IMR-90 (cell line): ENCODE results near the gene SOX1. TPM values are rescaled to one million over a fixed set of nuclear protein-coding genes. Genes with fewer than 3 reads are reported as not detected.

ENCODE experiments used
- ATAC-seq: fragments of 200-7000 bp; cut with Tn5 transposase; 2 replicates; pipeline ENCODE4 v1.9.1; 2020; ENCODE audit warnings: low read depth, mild to moderate bottlenecking, moderate library complexity
- BruUV-seq: library from RNA; stranded (reverse); fragments of 400-500 nt; replicated peaks from 2 replicates; lab custom pipeline; 2021; lab: Mats Ljungman, UMichigan
- CTCF ChIA-PET: fragments of 300-600 bp; formaldehyde crosslinking; extraction: SDS; loops from one replicate; lab custom pipeline; 2021; ENCODE audit warnings: antibody characterized with exemption; lab: Yijun Ruan, JAX
- POLR2A ChIA-PET: fragments of 300-600 bp; sonication (Branson Sonifier 250); formaldehyde crosslinking; loops from one replicate; lab custom pipeline; 2022; ENCODE audit warnings: antibody characterized with exemption; ENCODE audit not compliant: unreplicated experiment; lab: Charles Lee
- DNase-seq: peaks from one replicate; pipeline ENCODE4 v3.0.0; 2013
- H2AFZ ChIP-seq: replicated peaks from 2 replicates; pipeline ENCODE3; 2013; ENCODE audit warnings: low read length, mild to moderate bottlenecking; ENCODE audit not compliant: poor library complexity
- H2AK5ac ChIP-seq: 2 replicates; pipeline ENCODE4 v1.6.1; 2013; ENCODE audit warnings: low read depth, low read length, inconsistent platforms
- H2AK9ac ChIP-seq: replicated peaks from 2 replicates; pipeline ENCODE3; 2013; ENCODE audit warnings: mild to moderate bottlenecking, low read depth, low read length, moderate library complexity; ENCODE audit not compliant: poor library complexity
- H2BK120ac ChIP-seq: 2 replicates; pipeline ENCODE4 v1.6.1; 2013; ENCODE audit warnings: low read depth, low read length, inconsistent platforms
- H2BK15ac ChIP-seq: 3 replicates; pipeline ENCODE4 v1.6.1; 2013; ENCODE audit warnings: low read depth, low read length, inconsistent platforms
- H2BK20ac ChIP-seq: 2 replicates; pipeline ENCODE4 v1.6.1; 2013; ENCODE audit warnings: low read depth, mild to moderate bottlenecking, inconsistent platforms, low read length, moderate library complexity
- H2BK5ac ChIP-seq: 2 replicates; pipeline ENCODE4 v1.6.1; 2013; ENCODE audit warnings: mild to moderate bottlenecking, low read depth, low read length, inconsistent platforms; ENCODE audit not compliant: poor library complexity, severe bottlenecking
- H3K14ac ChIP-seq: replicated peaks from 2 replicates; pipeline ENCODE4 v1.6.1; 2013; ENCODE audit warnings: low read depth, low read length, inconsistent platforms
- H3K18ac ChIP-seq: 2 replicates; pipeline ENCODE4 v1.6.1; 2013; ENCODE audit warnings: low read depth, low read length, control low read depth
- H3K23ac ChIP-seq: 2 replicates; pipeline ENCODE4 v1.6.1; 2013; ENCODE audit warnings: low read depth, low read length, inconsistent platforms
- H3K27ac ChIP-seq: 2 replicates; pipeline ENCODE4 v1.5.1; 2013; ENCODE audit warnings: mild to moderate bottlenecking, control low read depth, low read length; ENCODE audit not compliant: insufficient read depth
- H3K27me3 ChIP-seq: 2 replicates; pipeline ENCODE4 v1.6.1; 2013; ENCODE audit warnings: low read length; ENCODE audit not compliant: control insufficient read depth, insufficient read depth
- H3K36me3 ChIP-seq: 2 replicates; pipeline ENCODE4 v1.6.1; 2013; ENCODE audit warnings: low read length, mixed read lengths; ENCODE audit not compliant: control insufficient read depth, insufficient read depth
- H3K4ac ChIP-seq: 2 replicates; pipeline ENCODE4 v1.6.1; 2013; ENCODE audit warnings: low read depth, low read length, inconsistent platforms
- H3K4me1 ChIP-seq: 2 replicates; pipeline ENCODE4 v1.6.1; 2013; ENCODE audit warnings: low read length, mixed read lengths; ENCODE audit not compliant: control insufficient read depth, insufficient read depth
- H3K4me2 ChIP-seq: 2 replicates; pipeline ENCODE4 v1.6.1; 2013; ENCODE audit warnings: low read depth, mild to moderate bottlenecking, control low read depth, low read length, moderate library complexity
- H3K4me3 ChIP-seq: 2 replicates; pipeline ENCODE4 v1.5.1; 2013; ENCODE audit warnings: low read depth, mild to moderate bottlenecking, control low read depth, low read length, moderate library complexity; ENCODE audit not compliant: insufficient read depth
- H3K56ac ChIP-seq: 2 replicates; pipeline ENCODE4 v1.6.1; 2013; ENCODE audit warnings: low read length, inconsistent platforms; ENCODE audit not compliant: insufficient read depth; ENCODE audit errors: extremely low read depth
- H3K79me1 ChIP-seq, 2 experiments: 2 replicates each; pipeline ENCODE4 v1.6.1; 2013; ENCODE audit warnings: low read length in 2 of 2, inconsistent platforms in 1 of 2, low read depth in 1 of 2
- H3K9ac ChIP-seq: 2 replicates; pipeline ENCODE4 v1.6.1; 2013; ENCODE audit warnings: low read depth, low read length, control low read depth
- H3K9me1 ChIP-seq: 2 replicates; pipeline ENCODE4 v1.6.1; 2013; ENCODE audit warnings: low read length, inconsistent platforms; ENCODE audit not compliant: insufficient read depth
- H3K9me3 ChIP-seq: 2 replicates; pipeline ENCODE4 v1.6.1; 2013; ENCODE audit warnings: low read length; ENCODE audit not compliant: control insufficient read depth, insufficient read depth
- H4K20me1 ChIP-seq: 2 replicates; pipeline ENCODE4 v1.6.1; 2013; ENCODE audit warnings: low read length, inconsistent platforms; ENCODE audit not compliant: insufficient read depth
- H4K5ac ChIP-seq: 2 replicates; pipeline ENCODE4 v1.6.1; 2013; ENCODE audit warnings: mild to moderate bottlenecking, low read depth, low read length, control low read depth
- H4K8ac ChIP-seq, 2 experiments: 2 replicates each; pipeline ENCODE4 v1.6.1; 2013; ENCODE audit warnings: low read depth in 2 of 2, low read length in 2 of 2, control low read depth in 1 of 2, inconsistent platforms in 1 of 2
- H4K91ac ChIP-seq: 2 replicates; pipeline ENCODE4 v1.6.1; 2013; ENCODE audit warnings: low read depth, low read length, inconsistent platforms; ENCODE audit not compliant: insufficient read depth
- BHLHE40 ChIP-seq: fragments of 150-350 bp; IDR thresholded peaks from 2 replicates; pipeline ENCODE4 v1.6.1; 2016; ENCODE audit warnings: mild to moderate bottlenecking, low read depth, low read length
- POLR2A ChIP-seq: IDR thresholded peaks from 2 replicates; pipeline ENCODE4 v1.6.1; 2012; ENCODE audit warnings: mild to moderate bottlenecking, low read depth, low read length
- WGBS, 2 experiments: methylation state at CpG; one replicate each; pipeline versions ENCODE4 v1.1.5 to v1.1.7; 2013; ENCODE audit warnings: missing lambda C conversion rate in 2 of 2; ENCODE audit not compliant: insufficient read length in 1 of 2; ENCODE audit errors: extremely low coverage in 2 of 2; 5-methylcytosine and 5-hydroxymethylcytosine counted together
- dilution Hi-C: fragments of 300-500 bp; cut with HindIII; formaldehyde crosslinking; loops from one replicate; pipeline ENCODE4 v1.14.3; 2018; ENCODE audit warnings: low sequenced_read_pairs; ENCODE audit not compliant: unreplicated experiment
- in situ Hi-C: fragments of 300-500 bp; cut with MboI; formaldehyde crosslinking; loops from 3 replicates; pipeline ENCODE4 v1.14.3; 2019; ENCODE audit warnings: low sequenced_read_pairs, inconsistent platforms, mixed read lengths
- intact Hi-C: fragments of 100-400 bp; cut with micrococcal nuclease; formaldehyde crosslinking; loops from 2 replicates; pipeline ENCODE4 v1.10.0; 2022
- polyA plus RNA-seq, 3 experiments: library from polyadenylated mRNA; depleted of rRNA; stranded (reverse); fragments of >200 nt; gene quantifications; 2 replicates each; pipeline ENCODE4 v1.2.3, GENCODE V29; 2012; ENCODE audit warnings: low replicate concordance in 1 of 3
- total RNA-seq: library from RNA; depleted of rRNA; stranded (reverse); fragments of >200 nt; gene quantifications from 2 replicates; pipeline ENCODE4 v1.2.3, GENCODE V29; 2012
- TF ChIP-seq, protein P1 (sequence below): fragments of 150-350 bp; IDR thresholded peaks from 2 replicates; pipeline ENCODE4 v1.6.1; 2016; ENCODE audit warnings: low read depth, mild to moderate bottlenecking, low read length, moderate library complexity, borderline replicate concordance

The SOX1 gene
- total and polyA plus RNA-seq, 2 of the 4 experiments (the other 2 are of a cell fraction) = not detected

DNA sequence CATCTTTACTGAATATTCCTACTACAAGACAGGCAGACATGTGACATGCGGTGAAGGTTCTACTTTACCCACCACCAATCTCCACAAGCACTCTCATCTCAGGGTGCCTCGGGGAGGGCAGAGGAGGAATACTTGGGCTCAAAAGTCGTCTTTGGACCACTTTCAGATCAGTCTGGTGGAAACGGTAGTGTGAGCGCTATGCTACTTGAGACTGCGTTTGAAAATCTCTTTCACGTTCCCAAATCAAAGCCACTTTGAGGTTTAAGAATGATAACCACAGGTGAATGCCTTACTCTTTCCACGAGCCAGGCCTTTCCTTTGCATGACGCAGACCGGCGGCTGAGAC lies 1.5 kb upstream of the SOX1 start:
- in situ Hi-C loops (no loop called here), dilution Hi-C loops (no loop called here), intact Hi-C loops (no loop called here)
- H3K9me3 ChIP-seq = peaks cover 5% of the 10 kb centered on the region
- H2BK15ac ChIP-seq = no peak overlapping the region
- H3K79me1 ChIP-seq = no peaks in the 10 kb centered on the region
- 0% methylated on average over 5 of the region's 11 CpGs; no CpG with 5 or more reads in 1 of the 2 experiments for WGBS, 2 experiments
- H3K56ac ChIP-seq = no peak overlapping the region
- H3K9ac ChIP-seq = no peak overlapping the region
- H4K20me1 ChIP-seq = no peaks in the 10 kb centered on the region
- H2BK20ac ChIP-seq = no peak overlapping the region
- no peak overlapping the region for H4K8ac ChIP-seq
- H3K23ac ChIP-seq = no peak overlapping the region
- H3K9me1 ChIP-seq = no peaks in the 10 kb centered on the region
- no peak overlapping the region for H3K27ac ChIP-seq
- no peak overlapping the region for H3K4me3 ChIP-seq
- no peak overlapping the region for H2AFZ ChIP-seq
- H3K4me1 ChIP-seq = no peaks in the 10 kb centered on the region
- no peak overlapping the region for H3K18ac ChIP-seq
- no peak overlapping the region for H3K4ac ChIP-seq
- H2AK9ac ChIP-seq = no peak overlapping the region
- ChIA-PET CTCF (no interaction called here), POLR2A (no interaction called here)
- H4K5ac ChIP-seq = no peak overlapping the region
- no peak overlapping the region for H4K91ac ChIP-seq
- ATAC-seq = no peak
- no peak overlapping the region for H2BK120ac ChIP-seq
- H3K36me3 ChIP-seq = no peaks in the 10 kb centered on the region
- no peak overlapping the region for H3K4me2 ChIP-seq
- no peak overlapping the region for H3K14ac ChIP-seq
- TF ChIP-seq POLR2A (no peak), BHLHE40 (no peak)
- TF ChIP-seq, protein P1, sequence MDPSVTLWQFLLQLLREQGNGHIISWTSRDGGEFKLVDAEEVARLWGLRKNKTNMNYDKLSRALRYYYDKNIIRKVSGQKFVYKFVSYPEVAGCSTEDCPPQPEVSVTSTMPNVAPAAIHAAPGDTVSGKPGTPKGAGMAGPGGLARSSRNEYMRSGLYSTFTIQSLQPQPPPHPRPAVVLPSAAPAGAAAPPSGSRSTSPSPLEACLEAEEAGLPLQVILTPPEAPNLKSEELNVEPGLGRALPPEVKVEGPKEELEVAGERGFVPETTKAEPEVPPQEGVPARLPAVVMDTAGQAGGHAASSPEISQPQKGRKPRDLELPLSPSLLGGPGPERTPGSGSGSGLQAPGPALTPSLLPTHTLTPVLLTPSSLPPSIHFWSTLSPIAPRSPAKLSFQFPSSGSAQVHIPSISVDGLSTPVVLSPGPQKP = no peak
- H2BK5ac ChIP-seq = no peak overlapping the region
- no peak overlapping the region for H2AK5ac ChIP-seq
- BruUV-seq = no TSS peak
- H3K27me3 ChIP-seq = peaks cover 69% of the 10 kb centered on the region
- no peak for DNase-seq
